ENCODE measurements around the gene AOX1. TPM values are rescaled to one million over a fixed set of nuclear protein-coding genes. Genes with fewer than 3 reads are reported as not detected.
A peak's percentile ranks its signal among the peaks of the same experiment; 100 is the strongest.

Gene AOX1
- total and polyA plus RNA-seq, 2 of the 8 experiments (the other 6 are each of a cell fraction or from before 2014, with no cell fraction given) = 5.6 to 8.3 TPM

DNA sequence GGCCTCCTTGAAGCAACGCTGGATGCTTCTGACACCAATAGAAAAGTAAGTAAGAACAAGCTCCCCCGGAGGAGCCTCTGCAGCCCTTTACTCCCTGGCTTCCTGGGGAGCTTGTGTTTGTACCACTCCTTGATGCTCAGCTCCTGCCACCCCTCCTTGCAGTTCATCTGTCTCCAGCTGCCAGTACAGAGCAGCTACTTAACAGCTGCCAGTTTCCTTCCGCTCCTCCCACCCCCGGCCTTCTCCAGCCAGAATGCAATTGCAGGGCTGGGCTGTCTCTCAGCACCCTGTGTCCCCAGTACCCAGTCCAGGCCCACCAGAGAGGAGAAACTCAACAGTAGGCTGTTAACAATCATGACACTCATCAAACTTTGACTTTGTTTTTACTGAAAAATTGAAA lies 109.4 kb downstream of the AOX1 start:
- H3K79me2 ChIP-seq (ENCODE audit: control insufficient read depth in 1 of 2, insufficient read depth in 2 of 2, low read length in 2 of 2) = no peaks in the 10 kb centered on the region
- no peaks in the 10 kb centered on the region for H3K36me3 ChIP-seq (ENCODE audit: control insufficient read depth in 2 of 4, insufficient read depth in 4 of 4, low read length in 3 of 4)
- H3K27ac ChIP-seq (ENCODE audit: low read depth, low read length) = no peak overlapping the region
- no peak overlapping the region for H2AFZ ChIP-seq (ENCODE audit: low read length)
- no peak overlapping the region for H2BK5ac ChIP-seq (ENCODE audit: low read depth, low read length)
- CTCF ChIA-PET (ENCODE audit: partially characterized antibody) = interaction anchor here (1.1 to 1.7 kb wide), 6 partner anchors 8 to 211 kb away, joined by 3 to 5 read pairs (median 4); no protein-coding TSS in a partner anchor
- H3K4ac ChIP-seq (replicated peaks; ENCODE audit: insufficient read length, low read depth, low read length) = no peak overlapping the region
- no peak overlapping the region for H2BK120ac ChIP-seq (replicated peaks; ENCODE audit: low read depth, low read length)
- no peak overlapping the region for H3K18ac ChIP-seq (ENCODE audit: extremely low read depth, low read length)
- POLR2A ChIA-PET (ENCODE audit: partially characterized antibody) = no interaction called here
- FAIRE-seq = no peak
- no peak overlapping the region for H3K14ac ChIP-seq (ENCODE audit: insufficient read length)
- no peak for DNase-seq (ENCODE audit: low read depth in 1 of 2, low spot score in 2 of 2)
- 0 out of 2 replicates have a peak overlapping the region, but pooled peaks have one; percentile 5 for H2BK12ac ChIP-seq (ENCODE audit: low read depth, low read length)
- no peaks in the 10 kb centered on the region; a peak in 1 of 7 replicates for H3K4me1 ChIP-seq (replicated peaks in 1 of 4; ENCODE audit: control insufficient read depth in 3 of 4, insufficient read depth in 4 of 4, low read length in 3 of 4)
- H2BK20ac ChIP-seq (ENCODE audit: low read length) = no peak overlapping the region
- no peak overlapping the region for H3K56ac ChIP-seq (replicated peaks; ENCODE audit: insufficient read length, low read depth, low read length)
- H4K91ac ChIP-seq (replicated peaks; ENCODE audit: insufficient read length, low read length) = no peak overlapping the region
- no peak overlapping the region for H3K4me3 ChIP-seq (ENCODE audit: extremely low read depth in 1 of 4, insufficient read depth in 2 of 4, low read depth in 3 of 4, low read length in 4 of 4)
- no peaks in the 10 kb centered on the region for H3K79me1 ChIP-seq (ENCODE audit: low read depth, low read length)
- no peaks in the 10 kb centered on the region for H3K27me3 ChIP-seq (replicated peaks in 1 of 4; ENCODE audit: control insufficient read depth in 3 of 4, extremely low read depth in 1 of 4, insufficient read depth in 3 of 4, low read length in 3 of 4)
- H2BK15ac ChIP-seq (ENCODE audit: low read length) = no peak overlapping the region
- no peak overlapping the region for H3K9ac ChIP-seq (replicated peaks in 1 of 4; ENCODE audit: extremely low read depth in 1 of 4, low read depth in 3 of 4, low read length in 3 of 4)
- no peaks in the 10 kb centered on the region for H4K20me1 ChIP-seq (replicated peaks in 1 of 2; ENCODE audit: control insufficient read depth in 1 of 2, insufficient read depth in 2 of 2, low read length in 2 of 2)
- WGBS, 2 experiments (ENCODE audit: extremely low coverage in 1 of 2, insufficient coverage in 1 of 2, insufficient read length in 1 of 2, insufficient replicate concordance in 2 of 2, low coverage in 1 of 2, low lambda C conversion rate in 2 of 2, missing lambda C conversion rate in 1 of 2) = 89% methylated on average over 4 of the region's 4 CpGs; no CpG with 5 or more reads in 1 of the 2 experiments
- no peaks in the 10 kb centered on the region for H3K9me3 ChIP-seq (ENCODE audit: insufficient read depth in 2 of 2, low read depth in 1 of 2, low read length in 1 of 2)
- H4K5ac ChIP-seq (ENCODE audit: insufficient read length, low read depth, low read length) = no peak overlapping the region
- no peak overlapping the region for H2AK5ac ChIP-seq (ENCODE audit: low read depth, low read length)
- H4K8ac ChIP-seq (ENCODE audit: extremely low read depth, insufficient read depth, low read length) = no peak overlapping the region
- H3K23ac ChIP-seq (ENCODE audit: insufficient read length) = no peak overlapping the region
- H3K23me2 ChIP-seq (ENCODE audit: low read depth, low read length) = no peaks in the 10 kb centered on the region
- no peak overlapping the region for H3K4me2 ChIP-seq (ENCODE audit: insufficient read depth in 1 of 2, low read depth in 2 of 2, low read length in 2 of 2)
- TF ChIP-seq CBX8 (IDR thresholded peaks at IDR 0.05; ENCODE audit: borderline replicate concordance, low read depth, low read length) (no peak), RXRA (IDR thresholded peaks at IDR 0.05; ENCODE audit: insufficient read depth, low read depth, low read length) (no peak), SIN3A (conservative IDR thresholded peaks at IDR 0.05 in 1 of 2, IDR thresholded peaks at IDR 0.05 in 1 of 2; ENCODE audit: low read depth in 1 of 2, low read length in 2 of 2) (no peak), CHD1 (IDR thresholded peaks at IDR 0.05; ENCODE audit: low read depth, low read length) (no peak), RAD21 (IDR thresholded peaks at IDR 0.05 in 1 of 2, conservative IDR thresholded peaks at IDR 0.05 in 1 of 2; ENCODE audit: low read depth in 2 of 2, low read length in 2 of 2) (no peak), BACH1 (IDR thresholded peaks at IDR 0.05; ENCODE audit: low read length) (no peak), PHF8 (conservative IDR thresholded peaks at IDR 0.05; ENCODE audit: low read depth, low read length) (no peak), POU5F1 (IDR thresholded peaks at IDR 0.05; ENCODE audit: low read depth, low read length) (no peak), FOSL1 (IDR thresholded peaks at IDR 0.05; ENCODE audit: insufficient read depth, low read depth, low read length) (no peak), EZH2 (IDR thresholded peaks at IDR 0.05; ENCODE audit: low read depth, low read length, severe bottlenecking) (no peak), KDM1A (IDR thresholded peaks at IDR 0.05; ENCODE audit: borderline replicate concordance, low read length) (no peak), NANOG (IDR thresholded peaks at IDR 0.05; ENCODE audit: insufficient read depth, low read depth, low read length, poor library complexity, severe bottlenecking) (no peak), SIRT6 (IDR thresholded peaks at IDR 0.05; ENCODE audit: low read length) (no peak)
- TF ChIP-seq, protein P1, sequence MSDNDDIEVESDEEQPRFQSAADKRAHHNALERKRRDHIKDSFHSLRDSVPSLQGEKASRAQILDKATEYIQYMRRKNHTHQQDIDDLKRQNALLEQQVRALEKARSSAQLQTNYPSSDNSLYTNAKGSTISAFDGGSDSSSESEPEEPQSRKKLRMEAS (IDR thresholded peaks at IDR 0.05) = no peak
